ENCODE results near the gene WNT5B.

Gene WNT5B

GRCh38 chr12:1651946-1652345, 22.9 kb downstream of the WNT5B start:
- H3K27ac ChIP-seq (ENCODE audit: low read depth, low read length): no peak overlapping the region
- H3K4me3 ChIP-seq (ENCODE audit: insufficient read depth, low read length, poor library complexity, severe bottlenecking): no peak overlapping the region
- no peaks in the 10 kb centered on the region for H3K36me3 ChIP-seq (ENCODE audit: low read length)
- H3K9me3 ChIP-seq (ENCODE audit: insufficient read depth, low read length): no peaks in the 10 kb centered on the region
- H4K20me1 ChIP-seq (ENCODE audit: low read depth, low read length): no peaks in the 10 kb centered on the region
- H3K4me2 ChIP-seq (ENCODE audit: low read depth, low read length, poor library complexity, severe bottlenecking): no peak overlapping the region
- H3F3A ChIP-seq (ENCODE audit: insufficient read depth): no peaks in the 10 kb centered on the region
- no peak overlapping the region for H3K9ac ChIP-seq (ENCODE audit: low read length)
- no peak overlapping the region for H2AFZ ChIP-seq (ENCODE audit: low read depth, low read length, severe bottlenecking)
- no peaks in the 10 kb centered on the region for H3K27me3 ChIP-seq (ENCODE audit: low read length)
- no peaks in the 10 kb centered on the region for H3K9me2 ChIP-seq (replicated peaks; ENCODE audit: insufficient read depth, low read length)
- TF ChIP-seq EZH2phosphoT487 (conservative IDR thresholded peaks at IDR 0.05; ENCODE audit: low read length): no peak
- no peaks in the 10 kb centered on the region for H3K79me2 ChIP-seq (ENCODE audit: insufficient read depth, low read length)

- H3K9ac ChIP-seq (ENCODE audit: low read length): no peak overlapping the region
- no peaks in the 10 kb centered on the region for H3K9me2 ChIP-seq (replicated peaks; ENCODE audit: insufficient read depth, low read length)
- H2AFZ ChIP-seq (ENCODE audit: low read depth, low read length, severe bottlenecking): no peak overlapping the region
- H3K4me2 ChIP-seq (ENCODE audit: low read depth, low read length, poor library complexity, severe bottlenecking): no peak overlapping the region
- no peak overlapping the region for H3K4me3 ChIP-seq (ENCODE audit: insufficient read depth, low read length, poor library complexity, severe bottlenecking)
- no peaks in the 10 kb centered on the region for H3K79me2 ChIP-seq (ENCODE audit: insufficient read depth, low read length)
- no peaks in the 10 kb centered on the region for H4K20me1 ChIP-seq (ENCODE audit: low read depth, low read length)
- H3K27ac ChIP-seq (ENCODE audit: low read depth, low read length): no peak overlapping the region
- TF ChIP-seq EZH2phosphoT487 (conservative IDR thresholded peaks at IDR 0.05; ENCODE audit: low read length): no peak
- TF ChIP-seq, protein P1, sequence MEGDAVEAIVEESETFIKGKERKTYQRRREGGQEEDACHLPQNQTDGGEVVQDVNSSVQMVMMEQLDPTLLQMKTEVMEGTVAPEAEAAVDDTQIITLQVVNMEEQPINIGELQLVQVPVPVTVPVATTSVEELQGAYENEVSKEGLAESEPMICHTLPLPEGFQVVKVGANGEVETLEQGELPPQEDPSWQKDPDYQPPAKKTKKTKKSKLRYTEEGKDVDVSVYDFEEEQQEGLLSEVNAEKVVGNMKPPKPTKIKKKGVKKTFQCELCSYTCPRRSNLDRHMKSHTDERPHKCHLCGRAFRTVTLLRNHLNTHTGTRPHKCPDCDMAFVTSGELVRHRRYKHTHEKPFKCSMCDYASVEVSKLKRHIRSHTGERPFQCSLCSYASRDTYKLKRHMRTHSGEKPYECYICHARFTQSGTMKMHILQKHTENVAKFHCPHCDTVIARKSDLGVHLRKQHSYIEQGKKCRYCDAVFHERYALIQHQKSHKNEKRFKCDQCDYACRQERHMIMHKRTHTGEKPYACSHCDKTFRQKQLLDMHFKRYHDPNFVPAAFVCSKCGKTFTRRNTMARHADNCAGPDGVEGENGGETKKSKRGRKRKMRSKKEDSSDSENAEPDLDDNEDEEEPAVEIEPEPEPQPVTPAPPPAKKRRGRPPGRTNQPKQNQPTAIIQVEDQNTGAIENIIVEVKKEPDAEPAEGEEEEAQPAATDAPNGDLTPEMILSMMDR (IDR thresholded peaks at IDR 0.05; ENCODE audit: insufficient read depth, low read length, poor library complexity, severe bottlenecking): no peak
- no peaks in the 10 kb centered on the region for H3K9me3 ChIP-seq (ENCODE audit: insufficient read depth, low read length)
- H3K27me3 ChIP-seq (ENCODE audit: low read length): no peaks in the 10 kb centered on the region
- peaks cover 13% of the 10 kb centered on the region; the same call in 1 of the 2 replicates for H3F3A ChIP-seq (ENCODE audit: insufficient read depth)
- no peaks in the 10 kb centered on the region for H3K36me3 ChIP-seq (ENCODE audit: low read length)
Observed at GRCh38 chr12:1655225-1655788, 26.3 kb downstream of the WNT5B start.

- H3K4me3 ChIP-seq (ENCODE audit: insufficient read depth, low read length, poor library complexity, severe bottlenecking): no peak overlapping the region
- H3K36me3 ChIP-seq (ENCODE audit: low read length): no peaks in the 10 kb centered on the region
- no peak overlapping the region for H3K9ac ChIP-seq (ENCODE audit: low read length)
- no peak overlapping the region for H2AFZ ChIP-seq (ENCODE audit: low read depth, low read length, severe bottlenecking)
- no peaks in the 10 kb centered on the region for H3K79me2 ChIP-seq (ENCODE audit: insufficient read depth, low read length)
- no peaks in the 10 kb centered on the region for H3K9me2 ChIP-seq (replicated peaks; ENCODE audit: insufficient read depth, low read length)
- no peaks in the 10 kb centered on the region for H3K27me3 ChIP-seq (ENCODE audit: low read length)
- no peak overlapping the region for H3K27ac ChIP-seq (ENCODE audit: low read depth, low read length)
- no peaks in the 10 kb centered on the region for H4K20me1 ChIP-seq (ENCODE audit: low read depth, low read length)
- peaks cover 19% of the 10 kb centered on the region; the same call in 1 of the 2 replicates for H3F3A ChIP-seq (ENCODE audit: insufficient read depth)
- TF ChIP-seq, protein P1 (IDR thresholded peaks at IDR 0.05; ENCODE audit: insufficient read depth, low read length, poor library complexity, severe bottlenecking): no peak
- no peak for TF ChIP-seq EZH2phosphoT487 (conservative IDR thresholded peaks at IDR 0.05; ENCODE audit: low read length)
- no peak overlapping the region for H3K4me2 ChIP-seq (ENCODE audit: low read depth, low read length, poor library complexity, severe bottlenecking)
- H3K9me3 ChIP-seq (ENCODE audit: insufficient read depth, low read length): no peaks in the 10 kb centered on the region
Observed at GRCh38 chr12:1656902-1657301, 27.9 kb downstream of the WNT5B start.

- no peaks in the 10 kb centered on the region for H3K9me2 ChIP-seq (replicated peaks; ENCODE audit: insufficient read depth, low read length)
- peaks cover 22% of the 10 kb centered on the region; the same call in 1 of the 2 replicates for H3F3A ChIP-seq (ENCODE audit: insufficient read depth)
- no peaks in the 10 kb centered on the region for H3K9me3 ChIP-seq (ENCODE audit: insufficient read depth, low read length)
- H3K9ac ChIP-seq (ENCODE audit: low read length): no peak overlapping the region
- TF ChIP-seq, protein P1 (IDR thresholded peaks at IDR 0.05; ENCODE audit: insufficient read depth, low read length, poor library complexity, severe bottlenecking): no peak
- no peak for TF ChIP-seq EZH2phosphoT487 (conservative IDR thresholded peaks at IDR 0.05; ENCODE audit: low read length)
- H2AFZ ChIP-seq (ENCODE audit: low read depth, low read length, severe bottlenecking): no peak overlapping the region
- no peaks in the 10 kb centered on the region for H3K27me3 ChIP-seq (ENCODE audit: low read length)
- no peak overlapping the region for H3K27ac ChIP-seq (ENCODE audit: low read depth, low read length)
- no peaks in the 10 kb centered on the region for H4K20me1 ChIP-seq (ENCODE audit: low read depth, low read length)
- H3K79me2 ChIP-seq (ENCODE audit: insufficient read depth, low read length): no peaks in the 10 kb centered on the region
- no peak overlapping the region for H3K4me3 ChIP-seq (ENCODE audit: insufficient read depth, low read length, poor library complexity, severe bottlenecking)
- H3K4me2 ChIP-seq (ENCODE audit: low read depth, low read length, poor library complexity, severe bottlenecking): no peak overlapping the region
- H3K36me3 ChIP-seq (ENCODE audit: low read length): no peaks in the 10 kb centered on the region
Observed at GRCh38 chr12:1657688-1658087, 28.7 kb downstream of the WNT5B start.
